Measurements from ENCODE around the gene SCYL3.

GRCh38 chr1:169886931-169887330 is 6.8 kb downstream of the SCYL3 start:
- TF ChIP-seq POLR2AphosphoS5 (IDR thresholded peaks at IDR 0.05) (no peak), CTCF (IDR thresholded peaks at IDR 0.05 in 8 of 11, conservative IDR thresholded peaks at IDR 0.05 in 3 of 11) (no peak), POLR2A (IDR thresholded peaks at IDR 0.05) (no peak)
